Gastroesophageal sphincter (tissue), 4 donors: ENCODE results near the gene SYNE4. TPM values are rescaled to one million over a fixed set of nuclear protein-coding genes. Genes with fewer than 3 reads are reported as not detected.
"Not testable (repeated sequence)": the region's sequence is repeated elsewhere in the genome, so short reads cannot be mapped to it uniquely, and the experiment has no call there.

Experiments used
- ATAC-seq: fragments of 150-250 bp; one replicate; pipeline ENCODE4 v1.9.1; 2016; ENCODE audit warnings: mild to moderate bottlenecking, moderate library complexity
- H3K27ac ChIP-seq, 4 donors: fragments of 200-600 bp; sonication (generic) in 3 of 4; 1 replicate in 3 of 4; 2 replicates in 1 of 4; pipeline ENCODE4 v1.5.1; 2016 to 2019
- H3K27me3 ChIP-seq: fragments of 200-600 bp; sonication (generic); one replicate; pipeline ENCODE4 v1.5.1; 2019
- H3K36me3 ChIP-seq, 2 donors: fragments of 200-600 bp; sonication (generic); one replicate each; pipeline ENCODE4 v1.5.1; 2019; ENCODE audit warnings: control low read depth in 1 of 2
- H3K4me1 ChIP-seq, 3 donors: fragments of 200-600 bp; sonication (generic); 1 replicate in 2 of 3; 2 replicates in 1 of 3; pipeline ENCODE4 v1.5.1; 2016 to 2019; ENCODE audit warnings: control low read depth in 2 of 3
- H3K4me3 ChIP-seq, 2 donors: fragments of 200-600 bp; sonication (generic); one replicate each; pipeline ENCODE4 v1.5.1; 2019; ENCODE audit warnings: mild to moderate bottlenecking in 1 of 2, moderate library complexity in 1 of 2
- H3K9me3 ChIP-seq, 3 donors: fragments of 200-600 bp; sonication (generic); one replicate each; pipeline ENCODE4 v1.5.1; 2017 to 2019; ENCODE audit warnings: control low read depth in 2 of 3
- EP300 ChIP-seq: sonication (generic); formaldehyde crosslinking; IDR thresholded peaks from one replicate; pipeline ENCODE4 v1.6.1; 2017; ENCODE audit warnings: antibody characterized with exemption, mild to moderate bottlenecking
- POLR2A ChIP-seq, 2 donors: fragments of 450-650 bp; IDR thresholded peaks; one replicate each; pipeline ENCODE4 v1.6.1; 2017; ENCODE audit warnings: antibody characterized with exemption in 2 of 2, mild to moderate bottlenecking in 2 of 2, moderate library complexity in 1 of 2
- POLR2AphosphoS5 ChIP-seq: sonication (generic); formaldehyde crosslinking; IDR thresholded peaks from one replicate; pipeline ENCODE4 v1.6.1; 2017; ENCODE audit warnings: antibody characterized with exemption
- WGBS, 2 donors: methylation state at CpG; one replicate each; pipeline ENCODE4 v1.1.5; 2018; ENCODE audit warnings: low coverage in 1 of 2; 5-methylcytosine and 5-hydroxymethylcytosine counted together
- total RNA-seq, 4 donors: library from RNA; depleted of rRNA; stranded (reverse); fragments of >200 nt; gene quantifications; one replicate each; pipeline ENCODE4 v1.1.0, GENCODE V29; 2016
- TF ChIP-seq, protein P1 (sequence below), 4 experiments: fragments of 200-600 bp in 2 of 4; fragments of 450-650 bp in 2 of 4; sonication (generic) in 1 of 4; IDR thresholded peaks; one replicate each; pipeline ENCODE4 v1.5.1; 2017 to 2019; ENCODE audit warnings: antibody characterized with exemption in 4 of 4, mild to moderate bottlenecking in 2 of 4, moderate library complexity in 2 of 4

The SYNE4 gene
- total RNA-seq, 4 donors from 2014 or later = 0.39 to 0.62 (median 0.47) TPM; not detected in 1

DNA sequence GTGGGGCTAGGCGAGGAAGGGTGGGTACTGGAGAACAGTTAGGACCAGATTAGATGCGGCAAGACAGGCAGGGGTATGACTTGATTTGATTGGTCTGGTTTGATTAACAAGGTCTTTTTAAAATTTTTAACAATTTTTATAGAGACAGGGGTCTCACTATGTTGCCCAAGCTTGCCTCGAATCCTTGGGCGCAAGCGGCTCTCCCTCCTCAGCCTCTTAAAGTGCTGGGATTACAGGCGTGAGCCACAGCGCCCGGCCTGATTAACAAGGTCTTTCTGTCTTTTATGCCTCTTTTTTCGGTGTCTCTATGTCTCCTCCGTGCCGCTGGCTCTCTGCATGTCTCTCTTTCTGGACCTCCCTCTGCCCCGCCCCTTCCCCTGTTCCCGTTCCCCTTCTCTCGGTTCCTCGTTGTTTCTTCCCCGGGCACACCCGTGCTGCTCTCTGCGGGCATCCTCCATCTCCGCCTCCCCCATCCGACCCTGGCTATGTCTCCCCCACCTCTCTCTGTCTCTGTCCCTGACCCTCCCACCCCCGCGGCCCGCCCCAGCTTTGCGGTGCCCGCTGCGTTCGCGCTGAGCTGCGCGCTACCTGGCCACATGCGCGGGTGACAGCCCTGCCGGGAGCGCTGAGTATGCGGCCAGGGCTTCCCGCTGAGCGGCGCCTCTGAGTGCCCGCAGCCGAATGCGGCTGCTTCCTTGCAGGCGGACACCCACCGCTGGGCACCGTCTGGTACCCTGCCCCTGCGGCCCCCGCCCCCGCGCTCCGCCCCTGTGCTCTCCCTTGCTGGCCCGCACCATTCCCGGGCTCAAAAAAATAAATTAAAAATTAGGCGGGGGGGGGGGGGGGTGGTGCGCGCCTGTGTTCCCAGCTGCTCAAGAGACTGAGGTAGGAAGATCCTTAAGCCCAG lies 21.7 kb downstream of the SYNE4 start:
- Histone ChIP-seq H3K27me3 (peaks cover 79% of the 10 kb centered on the region), H3K4me1 (peaks cover 0 to 11% (median 5%) of the 10 kb centered on the region in 3 donors), H3K27ac (no peak overlapping the region), H3K36me3 (no peaks in the 10 kb centered on the region), H3K4me3 (peak overlapping the region; percentile 9 to 44), H3K9me3 (no peaks in the 10 kb centered on the region)
- ATAC-seq = peak; percentile 58
- TF ChIP-seq POLR2A (IDR thresholded peaks at IDR 0.05) (no peak), EP300 (no peak), POLR2AphosphoS5 (no peak)
- TF ChIP-seq, protein P1, sequence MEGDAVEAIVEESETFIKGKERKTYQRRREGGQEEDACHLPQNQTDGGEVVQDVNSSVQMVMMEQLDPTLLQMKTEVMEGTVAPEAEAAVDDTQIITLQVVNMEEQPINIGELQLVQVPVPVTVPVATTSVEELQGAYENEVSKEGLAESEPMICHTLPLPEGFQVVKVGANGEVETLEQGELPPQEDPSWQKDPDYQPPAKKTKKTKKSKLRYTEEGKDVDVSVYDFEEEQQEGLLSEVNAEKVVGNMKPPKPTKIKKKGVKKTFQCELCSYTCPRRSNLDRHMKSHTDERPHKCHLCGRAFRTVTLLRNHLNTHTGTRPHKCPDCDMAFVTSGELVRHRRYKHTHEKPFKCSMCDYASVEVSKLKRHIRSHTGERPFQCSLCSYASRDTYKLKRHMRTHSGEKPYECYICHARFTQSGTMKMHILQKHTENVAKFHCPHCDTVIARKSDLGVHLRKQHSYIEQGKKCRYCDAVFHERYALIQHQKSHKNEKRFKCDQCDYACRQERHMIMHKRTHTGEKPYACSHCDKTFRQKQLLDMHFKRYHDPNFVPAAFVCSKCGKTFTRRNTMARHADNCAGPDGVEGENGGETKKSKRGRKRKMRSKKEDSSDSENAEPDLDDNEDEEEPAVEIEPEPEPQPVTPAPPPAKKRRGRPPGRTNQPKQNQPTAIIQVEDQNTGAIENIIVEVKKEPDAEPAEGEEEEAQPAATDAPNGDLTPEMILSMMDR (IDR thresholded peaks at IDR 0.05) = peak in 1 of 4 experiments; percentile 21
- 12 to 19% methylated on average over 16 to 24 of the region's 54 CpGs for WGBS, 2 donors

GRCh38 chr19:35986111-35986510 lies 22.5 kb downstream of the SYNE4 start:
- H3K27ac ChIP-seq = no peak overlapping the region
- H3K4me3 ChIP-seq = no peak overlapping the region
- H3K9me3 ChIP-seq = no peaks in the 10 kb centered on the region
- no CpG with 5 or more reads among the region's 5 CpGs for WGBS, 2 donors
- TF ChIP-seq EP300 (no peak), POLR2AphosphoS5 (no peak), POLR2A (IDR thresholded peaks at IDR 0.05) (no peak)
- TF ChIP-seq, protein P1 (IDR thresholded peaks at IDR 0.05) = no peak
- H3K27me3 ChIP-seq = peaks cover 87% of the 10 kb centered on the region
- peaks cover 0 to 11% (median 5%) of the 10 kb centered on the region in 3 donors for H3K4me1 ChIP-seq
- no peak for ATAC-seq
- no peaks in the 10 kb centered on the region for H3K36me3 ChIP-seq

- WGBS, 2 donors = 67 to 71% methylated on average over 3 to 4 of the region's 8 CpGs
- ATAC-seq = no peak
- Histone ChIP-seq H3K4me3 (no peak overlapping the region), H3K27me3 (peaks cover 94% of the 10 kb centered on the region), H3K4me1 (peaks cover 0 to 11% (median 5%) of the 10 kb centered on the region in 3 donors), H3K9me3 (no peaks in the 10 kb centered on the region), H3K36me3 (no peaks in the 10 kb centered on the region), H3K27ac (no peak overlapping the region)
- TF ChIP-seq POLR2AphosphoS5 = no peak
- TF ChIP-seq, protein P1 (IDR thresholded peaks at IDR 0.05) = no peak
- TF ChIP-seq POLR2A (IDR thresholded peaks at IDR 0.05) = no peak
- no peak for TF ChIP-seq EP300
Measured at GRCh38 chr19:35983177-35983576, 25.4 kb downstream of the SYNE4 start.

GRCh38 chr19:35980997-35981396 lies 27.6 kb downstream of the SYNE4 start:
- H3K9me3 ChIP-seq, H3K4me3 ChIP-seq, H3K36me3 ChIP-seq, H3K4me1 ChIP-seq, H3K27ac ChIP-seq, ATAC-seq: not testable (repeated sequence)
- peaks cover 93% of the 10 kb centered on the region for H3K27me3 ChIP-seq
- WGBS, 2 donors = 66 to 75% methylated on average over 2 to 4 of the region's 4 CpGs

DNA sequence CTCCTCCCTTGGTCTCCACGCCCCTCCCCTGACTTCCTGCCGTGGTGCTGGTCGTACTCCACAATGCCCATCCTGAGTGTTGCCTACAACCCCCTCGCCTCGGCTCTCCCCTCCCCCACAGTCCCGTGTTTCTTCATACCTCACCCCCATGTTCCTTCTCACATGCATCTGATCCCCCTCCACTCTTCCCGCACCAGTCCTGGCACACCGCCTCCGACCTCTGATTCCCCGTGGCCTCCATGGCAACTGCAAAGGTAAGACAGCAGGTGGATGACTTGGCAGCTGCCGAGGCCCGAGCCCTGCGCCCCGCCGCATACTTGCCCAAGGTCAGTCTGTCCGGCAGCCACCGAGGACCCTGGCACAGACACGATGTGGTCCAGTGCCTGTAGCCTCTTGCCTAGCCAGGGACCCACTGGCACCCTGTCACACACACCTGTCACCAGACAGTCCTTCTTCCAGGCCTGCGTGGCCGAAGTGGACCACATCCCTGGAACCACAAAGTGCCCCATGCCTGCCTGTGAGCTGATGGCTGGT lies 29.7 kb downstream of the SYNE4 start:
- no peak for TF ChIP-seq POLR2A (IDR thresholded peaks at IDR 0.05)
- TF ChIP-seq, protein P1 (IDR thresholded peaks at IDR 0.05) = no peak
- 31 to 34% methylated on average over 9 to 10 of the region's 20 CpGs for WGBS, 2 donors
- Histone ChIP-seq H3K9me3 (no peaks in the 10 kb centered on the region), H3K27me3 (peaks cover 93% of the 10 kb centered on the region), H3K36me3 (no peaks in the 10 kb centered on the region), H3K4me1 (no peaks in the 10 kb centered on the region), H3K27ac (no peak overlapping the region), H3K4me3 (no peak overlapping the region)
- no peak for ATAC-seq
